T-cell (primary cell): ENCODE data around the gene TIAM1. TPM values are rescaled to one million over a fixed set of nuclear protein-coding genes. Genes with fewer than 3 reads are reported as not detected.
A peak's percentile ranks its signal among the peaks of the same experiment; 100 is the strongest.

Source experiments
- ATAC-seq, 4 experiments: fragments of 200-7000 bp in 3 of 4; fragments of 150-1000 bp in 1 of 4; cut with Tn5 transposase; replicated peaks in 1 of 4; 1 replicate in 3 of 4; 2 replicates in 1 of 4; pipeline ENCODE4 v1.10.0; 2021; ENCODE audit warnings: moderate library complexity in 3 of 4, mild to moderate bottlenecking in 2 of 4, moderate number of reproducible peaks in 1 of 4
- CTCF ChIA-PET, 2 donors: fragments of 300-600 bp; sonication (Branson Sonifier 250); formaldehyde crosslinking; loops; one replicate each; lab custom pipeline; 2022; ENCODE audit warnings: antibody characterized with exemption in 2 of 2; lab: Charles Lee
- POLR2A ChIA-PET, 2 donors: fragments of 300-600 bp; sonication (Branson Sonifier 250); formaldehyde crosslinking; loops; one replicate each; lab custom pipeline; 2022; ENCODE audit warnings: antibody characterized with exemption in 2 of 2; lab: Charles Lee
- DNase-seq, 35 experiments: peaks; one replicate each; pipeline versions ENCODE4 v3.0.0 to v3.0.0-alpha.2; 2013 to 2023
- H3K27ac ChIP-seq: one replicate; pipeline ENCODE4 v1.5.1; 2013; ENCODE audit warnings: low read length
- H3K27me3 ChIP-seq, 2 experiments: replicated peaks in 1 of 2; 1 replicate in 1 of 2; 2 replicates in 1 of 2; pipeline versions ENCODE4 v1.6.1 to v1.7.0; 2013; ENCODE audit warnings: low read length in 1 of 2, mixed read lengths in 1 of 2; ENCODE audit not compliant: control insufficient read depth in 2 of 2, insufficient read depth in 2 of 2; ENCODE audit errors: extremely low read depth in 1 of 2
- H3K36me3 ChIP-seq, 2 donors: 1 replicate in 1 of 2; 2 replicates in 1 of 2; pipeline versions ENCODE4 v1.6.1 to v1.7.0; 2013; ENCODE audit warnings: low read length in 1 of 2; ENCODE audit not compliant: control insufficient read depth in 2 of 2, insufficient read depth in 1 of 2; ENCODE audit errors: extremely low read depth in 1 of 2
- H3K4me1 ChIP-seq, 2 experiments: 1 replicate in 1 of 2; 2 replicates in 1 of 2; pipeline versions ENCODE4 v1.6.1 to v1.7.0; 2013; ENCODE audit warnings: low read length in 2 of 2, mixed read lengths in 1 of 2; ENCODE audit not compliant: insufficient read depth in 2 of 2, control insufficient read depth in 1 of 2; ENCODE audit errors: extremely low read depth in 1 of 2
- H3K4me3 ChIP-seq, 2 donors: 1 replicate in 1 of 2; 2 replicates in 1 of 2; pipeline versions ENCODE4 v1.5.1 to v1.7.0; 2013; ENCODE audit warnings: mild to moderate bottlenecking in 2 of 2, low read length in 1 of 2, moderate library complexity in 1 of 2; ENCODE audit not compliant: control insufficient read depth in 1 of 2; ENCODE audit errors: extremely low read depth in 1 of 2
- H3K9me3 ChIP-seq: 2 replicates; pipeline ENCODE4 v1.7.0; 2013
- H3K27ac Mint-ChIP-seq, 2 donors: one replicate each; pipeline ENCODE4 v1.8.0; 2020 to 2021; ENCODE audit warnings: mild to moderate bottlenecking in 2 of 2, mixed read lengths in 2 of 2
- H3K27me3 Mint-ChIP-seq, 2 donors: one replicate each; pipeline ENCODE4 v1.8.0; 2021 to 2022; ENCODE audit warnings: mixed read lengths in 2 of 2
- H3K36me3 Mint-ChIP-seq: one replicate; pipeline ENCODE4 v1.8.0; 2021; ENCODE audit warnings: mixed read lengths
- H3K4me1 Mint-ChIP-seq, 3 donors: one replicate each; pipeline ENCODE4 v1.8.0; 2020 to 2022; ENCODE audit warnings: mixed read lengths in 3 of 3, mild to moderate bottlenecking in 1 of 3
- H3K4me3 Mint-ChIP-seq, 3 donors: one replicate each; pipeline ENCODE4 v1.8.0; 2020 to 2022; ENCODE audit warnings: mild to moderate bottlenecking in 3 of 3, mixed read lengths in 3 of 3, moderate library complexity in 3 of 3
- H3K9me3 Mint-ChIP-seq, 3 donors: one replicate each; pipeline ENCODE4 v1.8.0; 2020 to 2022; ENCODE audit warnings: mixed read lengths in 3 of 3
- WGBS: methylation state at CpG from one replicate; pipeline ENCODE4 v1.1.5; 2013; ENCODE audit warnings: missing lambda C conversion rate; ENCODE audit not compliant: insufficient coverage; 5-methylcytosine and 5-hydroxymethylcytosine counted together
- total RNA-seq, 35 experiments: library from RNA in 6 of 35; stranded (reverse) in 6 of 35; fragments of 120-200 nt in 1 of 35; gene quantifications; one replicate each; pipeline versions ENCODE4 v1.2.1 to v1.2.4 and lab custom pipeline; 2013 to 2026

TIAM1 gene
- total RNA-seq, 5 donors from 2014 or later (not counting 1 experiment from before 2014, with no cell fraction given) = 60.8 to 79.4 (median 65.5) TPM

GRCh38 chr21:31203431-31204054 is 140.5 kb downstream of the TIAM1 start:
- Histone ChIP-seq H3K36me3 (peaks cover 0 to 3% of the 10 kb centered on the region in 2 donors), H3K27me3 (no peaks in the 10 kb centered on the region), H3K4me3 (no peak overlapping the region), H3K9me3 (no peaks in the 10 kb centered on the region), H3K4me1 (no peaks in the 10 kb centered on the region), H3K27ac (no peak overlapping the region)
- Mint-ChIP-seq H3K27me3 (no peaks in the 10 kb centered on the region), H3K9me3 (no peaks in the 10 kb centered on the region), H3K4me1 (peaks cover under 1 to 6% (median 4%) of the 10 kb centered on the region in 3 donors), H3K36me3 (no peaks in the 10 kb centered on the region), H3K27ac (peak overlapping the region in 1 of 2 donors; percentile 50), H3K4me3 (no peak overlapping the region)
- ATAC-seq (no peak), DNase-seq (no peak)
- POLR2A ChIA-PET = no interaction called here
- CTCF ChIA-PET = interaction anchor here in 1 of 2 donors (0.7 kb wide), 1 partner anchor 49 kb away, joined by 3 read pairs; no protein-coding TSS in a partner anchor
- WGBS = 100% methylated on average over 1 of the region's 5 CpGs

GRCh38 chr21:31201548-31201947 is 142.5 kb downstream of the TIAM1 start:
- Mint-ChIP-seq H3K9me3 (no peaks in the 10 kb centered on the region), H3K36me3 (peaks cover 3% of the 10 kb centered on the region), H3K27ac (no peak overlapping the region), H3K4me3 (no peak overlapping the region), H3K27me3 (no peaks in the 10 kb centered on the region), H3K4me1 (peaks cover 7 to 18% (median 12%) of the 10 kb centered on the region in 3 donors)
- peaks cover 0 to 3% of the 10 kb centered on the region in 2 donors for H3K36me3 ChIP-seq
- no peak overlapping the region for H3K27ac ChIP-seq
- DNase-seq (no peak), ATAC-seq (no peak)
- H3K4me3 ChIP-seq = no peak overlapping the region
- no peaks in the 10 kb centered on the region for H3K27me3 ChIP-seq
- POLR2A ChIA-PET = no interaction called here
- CTCF ChIA-PET = interaction anchor here (0.6 to 6.9 kb wide), 3 partner anchors 370 to 384 kb away, joined by 3 to 45 read pairs (median 3); no protein-coding TSS in a partner anchor
- H3K9me3 ChIP-seq = no peaks in the 10 kb centered on the region
- no CpG with 5 or more reads among the region's 3 CpGs for WGBS
- no peaks in the 10 kb centered on the region for H3K4me1 ChIP-seq

- POLR2A ChIA-PET = no interaction called here
- Histone ChIP-seq H3K27ac (no peak overlapping the region), H3K4me1 (no peaks in the 10 kb centered on the region), H3K4me3 (no peak overlapping the region), H3K36me3 (peaks cover 0 to 3% of the 10 kb centered on the region in 2 donors), H3K9me3 (no peaks in the 10 kb centered on the region), H3K27me3 (no peaks in the 10 kb centered on the region)
- Mint-ChIP-seq H3K27me3 (no peaks in the 10 kb centered on the region), H3K9me3 (no peaks in the 10 kb centered on the region), H3K4me1 (peaks cover 7 to 20% (median 12%) of the 10 kb centered on the region in 3 donors), H3K36me3 (peaks cover 3% of the 10 kb centered on the region), H3K4me3 (no peak overlapping the region), H3K27ac (no peak overlapping the region)
- DNase-seq = no peak
- WGBS = no CpG with 5 or more reads among the region's 2 CpGs
- CTCF ChIA-PET = interaction anchor here (1.3 to 6.9 kb wide), 3 partner anchors 380 to 384 kb away, joined by 3 to 45 read pairs (median 40); no protein-coding TSS in a partner anchor
- no peak for ATAC-seq
Measured at GRCh38 chr21:31201144-31201543, 142.9 kb downstream of the TIAM1 start.

- no peak overlapping the region for H3K27ac ChIP-seq
- peaks cover 3% of the 10 kb centered on the region for H3K36me3 Mint-ChIP-seq
- CTCF ChIA-PET = interaction anchor here (0.6 to 6.9 kb wide), 7 partner anchors 17 to 383 kb away, joined by 3 to 45 read pairs (median 5); no protein-coding TSS in a partner anchor
- DNase-seq (peak in 2 of 35 experiments; percentile 20 to 69), ATAC-seq (peak; percentile 48 to 67 (median 58))
- H3K9me3 ChIP-seq = no peaks in the 10 kb centered on the region
- no peaks in the 10 kb centered on the region for H3K4me1 ChIP-seq
- no peaks in the 10 kb centered on the region for H3K9me3 Mint-ChIP-seq
- POLR2A ChIA-PET = interaction anchor here in 1 of 2 donors (0.7 kb wide), 1 partner anchor 170 kb away, joined by 3 read pairs; no protein-coding TSS in a partner anchor
- H3K27ac Mint-ChIP-seq = no peak overlapping the region
- no CpG with 5 or more reads among the region's 4 CpGs for WGBS
- no peak overlapping the region for H3K4me3 Mint-ChIP-seq
- H3K36me3 ChIP-seq = peaks cover 0 to 3% of the 10 kb centered on the region in 2 donors
- H3K4me1 Mint-ChIP-seq = peaks cover 19 to 39% (median 29%) of the 10 kb centered on the region in 3 donors
- no peak overlapping the region for H3K4me3 ChIP-seq
- no peaks in the 10 kb centered on the region for H3K27me3 Mint-ChIP-seq
- H3K27me3 ChIP-seq = no peaks in the 10 kb centered on the region
Measured at GRCh38 chr21:31198575-31198974, 145.5 kb downstream of the TIAM1 start.

GRCh38 chr21:31196724-31197123 is 147.3 kb downstream of the TIAM1 start:
- Histone ChIP-seq H3K4me3 (no peak overlapping the region), H3K9me3 (no peaks in the 10 kb centered on the region), H3K27ac (no peak overlapping the region), H3K27me3 (no peaks in the 10 kb centered on the region), H3K36me3 (peaks cover 0 to 4% of the 10 kb centered on the region in 2 donors), H3K4me1 (no peaks in the 10 kb centered on the region)
- H3K4me3 Mint-ChIP-seq = no peak overlapping the region
- H3K36me3 Mint-ChIP-seq = peaks cover 3% of the 10 kb centered on the region
- ATAC-seq (no peak), DNase-seq (no peak)
- no CpG with 5 or more reads among the region's 2 CpGs for WGBS
- H3K4me1 Mint-ChIP-seq = peaks cover 19 to 52% (median 41%) of the 10 kb centered on the region in 3 donors
- POLR2A ChIA-PET = no interaction called here
- no peaks in the 10 kb centered on the region for H3K27me3 Mint-ChIP-seq
- H3K27ac Mint-ChIP-seq = peak overlapping the region; percentile 22 to 83
- CTCF ChIA-PET = interaction anchor here (0.6 to 6.9 kb wide), 4 partner anchors 381 to 1391 kb away, joined by 3 to 45 read pairs (median 22); no protein-coding TSS in a partner anchor
- no peaks in the 10 kb centered on the region for H3K9me3 Mint-ChIP-seq

- DNase-seq = no peak
- WGBS = no CpG with 5 or more reads among the region's 5 CpGs
Measured at GRCh38 chr21:31195334-31196015, 148.6 kb downstream of the TIAM1 start.

More at GRCh38 chr21:31195334-31196015, 148.6 kb downstream of the TIAM1 start:
- no peak overlapping the region for H3K27ac ChIP-seq
- no peak overlapping the region for H3K4me3 ChIP-seq
- no peaks in the 10 kb centered on the region for H3K27me3 Mint-ChIP-seq
- peak overlapping the region; percentile 72 to 83 for H3K27ac Mint-ChIP-seq
- no peaks in the 10 kb centered on the region for H3K9me3 ChIP-seq
- H3K9me3 Mint-ChIP-seq = no peaks in the 10 kb centered on the region
- H3K27me3 ChIP-seq = no peaks in the 10 kb centered on the region
- peaks cover 24 to 64% (median 49%) of the 10 kb centered on the region in 3 donors for H3K4me1 Mint-ChIP-seq
- H3K4me1 ChIP-seq = no peaks in the 10 kb centered on the region
- POLR2A ChIA-PET = interaction anchor here in 1 of 2 donors (0.6 to 0.7 kb wide), 2 partner anchors 14 to 491 kb away, joined by 4 read pairs; no protein-coding TSS in a partner anchor
- CTCF ChIA-PET = interaction anchor here (1.0 to 2.4 kb wide), 9 partner anchors 10 to 406 kb away, joined by 3 to 13 read pairs (median 4); no protein-coding TSS in a partner anchor
- peaks cover 0 to 4% of the 10 kb centered on the region in 2 donors for H3K36me3 ChIP-seq
- H3K36me3 Mint-ChIP-seq = peaks cover 3% of the 10 kb centered on the region
- ATAC-seq = no peak
- peak overlapping the region; percentile 65 to 72 (median 68) for H3K4me3 Mint-ChIP-seq
